Transverse colon (tissue), 4 donors: ENCODE results near the gene TLCD2.

ENCODE experiments used
- CTCF ChIP-seq, 5 experiments: fragments of 200-600 bp in 3 of 5; fragments of 450-650 bp in 2 of 5; sonication (generic) in 3 of 5; IDR thresholded peaks; 1 replicate in 2 of 5; 2 replicates in 3 of 5; pipeline ENCODE4 v1.5.1; 2016 to 2017; ENCODE audit warnings: antibody characterized with exemption in 5 of 5, inconsistent platforms in 3 of 5, mild to moderate bottlenecking in 2 of 5, moderate library complexity in 1 of 5
- POLR2A ChIP-seq: fragments of 450-650 bp; IDR thresholded peaks from one replicate; pipeline ENCODE4 v1.6.1; 2016; ENCODE audit warnings: antibody characterized with exemption, mild to moderate bottlenecking, moderate library complexity
- POLR2AphosphoS5 ChIP-seq, 3 donors: sonication (generic); formaldehyde crosslinking; IDR thresholded peaks; one replicate each; pipeline ENCODE4 v1.6.1; 2016; ENCODE audit warnings: antibody characterized with exemption in 3 of 3

GRCh38 chr17:1718362-1719165, 8.4 kb upstream of the TLCD2 start:
- TF ChIP-seq CTCF (IDR thresholded peaks at IDR 0.05) = no peak
- TF ChIP-seq POLR2A = no peak
- no peak for TF ChIP-seq POLR2AphosphoS5 (IDR thresholded peaks at IDR 0.05)
